GM12874 (cell line): ENCODE measurements around the gene SH3GL2.

Experiments
- CTCF ChIP-seq: IDR thresholded peaks from 2 replicates; pipeline ENCODE4 v1.5.1; 2011; ENCODE audit warnings: low read depth, mild to moderate bottlenecking, control low read depth, low read length, moderate library complexity; ENCODE audit not compliant: insufficient read depth

SH3GL2 gene

GRCh38 chr9:17810728-17811571, 232.1 kb downstream of the SH3GL2 start:
- peak; percentile 61; the same call in 1 of the 2 replicates for TF ChIP-seq CTCF

GRCh38 chr9:17813798-17814197, 234.9 kb downstream of the SH3GL2 start:
- no peak for TF ChIP-seq CTCF

- TF ChIP-seq CTCF, result no peak
Observed at GRCh38 chr9:17816431-17817027, 237.7 kb downstream of the SH3GL2 start.

- no peak for TF ChIP-seq CTCF
Observed at GRCh38 chr9:17824191-17824590, 245.3 kb downstream of the SH3GL2 start.

- no peak for TF ChIP-seq CTCF
Observed at GRCh38 chr9:17824616-17825264, 245.9 kb downstream of the SH3GL2 start.

GRCh38 chr9:17825265-17825659, 246.4 kb downstream of the SH3GL2 start:
- no peak for TF ChIP-seq CTCF

GRCh38 chr9:17829064-17829463, 250.2 kb downstream of the SH3GL2 start:
- TF ChIP-seq CTCF, result no peak
